GM19468 (cell line): Measurements from ENCODE around the gene HSPG2.

ENCODE experiments used
- ATAC-seq: cut with Tn5 transposase; IDR thresholded peaks from one replicate; pipeline ENCODE4 v1.9.1; 2021; ENCODE audit warnings: mild to moderate bottlenecking, moderate library complexity, moderate number of reproducible peaks; ENCODE audit not compliant: unreplicated experiment; ENCODE audit errors: extremely low read depth

HSPG2 gene

DNA sequence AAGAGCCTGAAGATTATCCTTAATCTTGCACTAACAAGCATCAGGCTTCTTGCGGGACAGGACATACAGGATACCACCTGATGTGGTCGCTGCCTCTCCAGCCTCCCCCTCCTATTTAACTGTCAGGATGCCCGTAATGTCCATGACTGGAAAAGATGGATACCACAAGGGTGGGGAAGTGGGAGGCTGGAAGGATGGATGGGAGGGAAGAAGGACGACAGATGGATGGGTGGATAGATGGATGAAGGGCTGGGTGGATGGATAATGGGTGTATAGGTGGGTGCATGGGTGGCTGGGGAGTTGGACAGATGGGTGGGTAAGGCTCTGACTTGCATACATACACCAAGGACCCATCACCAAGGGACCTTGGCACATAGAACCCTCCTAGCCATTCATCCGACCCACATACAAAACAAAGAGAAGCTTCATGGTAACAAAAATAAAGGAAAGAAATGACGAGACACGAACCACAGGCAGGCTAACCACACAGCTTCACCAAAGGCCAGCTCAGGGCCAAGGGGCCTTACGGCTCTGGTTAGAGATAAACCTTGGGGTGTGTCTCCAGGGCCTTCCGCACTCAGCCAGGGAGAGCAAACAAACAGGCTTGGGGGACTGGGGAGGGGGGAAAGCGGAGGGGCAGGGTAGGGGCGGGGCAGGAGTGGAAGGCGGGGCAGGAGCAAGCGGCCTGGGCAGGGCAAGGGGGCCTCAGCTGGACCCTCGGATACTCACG is 50.5 kb downstream of the HSPG2 start:
- ATAC-seq, result no peak

DNA sequence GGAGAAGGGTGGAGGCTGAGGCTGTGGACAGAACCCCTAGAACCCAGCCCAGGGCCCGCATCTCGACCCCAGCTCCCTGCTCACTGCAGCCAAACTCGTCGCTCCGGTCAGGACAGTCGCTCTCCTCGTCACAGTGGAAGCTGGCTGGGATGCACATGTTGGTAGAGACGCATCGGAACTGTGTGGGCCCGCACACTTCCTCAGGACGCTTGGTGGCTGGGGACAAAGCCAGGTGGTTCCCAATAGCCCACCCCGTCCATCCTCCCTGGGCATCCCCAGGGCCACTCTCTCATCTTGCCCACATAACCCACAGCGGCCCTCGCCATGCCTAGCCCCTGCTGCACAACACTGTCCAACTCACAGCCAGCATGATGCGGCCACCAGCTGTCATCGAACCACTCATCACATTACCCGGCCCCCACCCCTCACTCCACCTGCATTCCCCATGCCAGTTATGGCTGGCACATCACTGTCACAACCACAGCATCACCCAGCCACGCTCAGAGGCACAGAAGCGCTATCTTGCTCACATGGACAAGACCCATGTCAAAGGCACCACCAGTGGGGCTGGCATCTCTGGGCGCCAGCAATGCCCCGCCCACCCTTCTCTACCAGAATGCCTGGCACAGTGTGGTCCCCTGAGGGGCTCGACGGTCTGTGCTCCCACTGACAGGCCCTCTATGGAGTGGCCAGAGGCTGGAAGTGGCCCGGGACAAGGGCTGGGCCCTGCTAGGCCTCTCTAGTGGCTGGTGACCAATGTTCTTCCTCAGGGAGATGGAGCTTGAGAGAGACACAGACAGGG is 51.7 kb downstream of the HSPG2 start:
- no peak for ATAC-seq

DNA sequence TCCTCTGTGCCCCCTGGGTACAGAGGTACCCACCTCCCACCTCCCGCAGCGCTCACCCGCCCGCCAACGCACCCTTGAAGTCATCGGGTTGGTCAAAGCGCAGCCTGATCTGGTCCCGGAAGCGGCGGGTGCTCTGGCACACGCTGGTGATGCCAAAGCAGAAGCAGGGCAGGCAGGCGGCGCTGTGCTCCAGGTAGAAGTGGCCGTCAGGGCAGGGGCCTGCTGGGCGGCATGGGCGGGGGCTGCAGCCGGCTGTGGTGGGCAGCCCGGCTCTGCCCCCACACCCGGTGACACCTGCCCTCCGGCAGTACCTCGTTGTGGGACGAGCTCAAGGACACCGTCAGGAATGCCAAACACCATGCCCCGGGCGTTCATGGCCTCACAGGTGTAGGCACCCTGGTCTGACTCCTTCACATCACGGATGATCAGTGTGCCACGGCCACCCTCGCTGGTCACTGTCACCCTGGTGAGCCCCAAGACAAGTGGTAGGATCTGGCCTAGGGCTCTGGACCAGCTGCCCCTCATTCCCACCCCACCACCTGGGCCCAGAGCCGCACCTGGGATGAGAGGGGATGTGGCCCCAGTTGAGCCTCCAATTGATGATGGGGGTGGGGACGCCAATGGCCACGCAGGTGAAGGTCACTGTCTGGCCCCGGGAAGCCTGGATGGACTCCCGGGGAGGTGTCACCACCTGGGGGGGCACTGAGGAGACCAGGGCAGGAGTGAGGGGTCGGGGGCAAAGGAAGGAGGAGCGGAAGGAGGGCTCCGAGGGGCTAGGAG is 52.5 kb downstream of the HSPG2 start:
- no peak for ATAC-seq

DNA sequence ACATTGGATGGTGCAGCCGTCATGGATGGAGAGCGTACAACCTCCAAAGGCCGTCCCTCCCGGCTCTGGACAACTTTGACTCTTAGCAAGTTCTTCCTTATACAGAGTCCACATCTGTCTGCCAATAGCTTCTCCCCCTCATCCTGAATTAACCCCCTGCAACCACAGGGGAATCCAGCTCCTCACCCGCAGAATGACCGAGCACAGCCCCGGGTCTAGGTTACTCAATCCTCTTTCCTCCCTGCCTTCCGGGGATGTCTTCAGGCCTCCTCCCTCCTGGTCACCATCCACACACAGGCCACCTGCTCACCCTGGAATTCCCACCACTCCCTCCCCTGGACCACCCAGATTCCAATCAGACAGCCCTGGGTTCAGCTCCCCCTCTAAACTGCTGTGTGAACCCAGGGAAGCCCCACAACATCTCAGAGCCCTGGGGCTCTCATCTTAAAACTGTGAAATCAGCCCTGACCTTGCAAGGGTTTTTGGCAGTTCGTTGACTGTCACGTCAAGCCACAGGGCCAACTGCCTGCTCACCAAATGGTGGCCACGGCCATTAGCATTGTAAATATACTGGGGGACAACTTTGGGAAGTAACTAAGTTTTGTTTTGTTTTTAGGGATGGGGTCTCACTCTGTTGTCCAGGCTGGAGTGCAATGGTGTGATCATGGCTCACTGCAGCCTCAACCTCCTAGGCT is 54.2 kb downstream of the HSPG2 start:
- ATAC-seq, result no peak

DNA sequence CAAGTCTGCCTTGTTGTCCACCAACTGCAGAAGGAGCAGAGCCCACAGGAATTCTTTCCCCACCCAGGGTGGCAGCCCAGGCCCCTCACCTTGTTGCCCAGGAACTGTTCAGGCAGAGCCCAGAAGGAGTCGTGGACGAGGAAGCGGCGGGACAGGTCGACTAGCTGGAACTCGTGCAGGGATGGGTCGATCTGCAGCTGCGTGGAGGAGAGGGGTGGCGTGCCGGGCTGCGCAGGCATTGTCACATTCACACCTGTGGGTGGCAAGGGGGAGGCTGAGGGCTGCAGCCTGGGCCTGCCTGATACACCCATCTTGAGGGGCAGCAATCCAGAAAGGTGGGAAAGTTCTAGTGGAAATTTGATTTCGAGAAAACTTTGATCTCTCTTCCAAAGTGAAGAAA is 55.9 kb downstream of the HSPG2 start:
- ATAC-seq, result no peak

DNA sequence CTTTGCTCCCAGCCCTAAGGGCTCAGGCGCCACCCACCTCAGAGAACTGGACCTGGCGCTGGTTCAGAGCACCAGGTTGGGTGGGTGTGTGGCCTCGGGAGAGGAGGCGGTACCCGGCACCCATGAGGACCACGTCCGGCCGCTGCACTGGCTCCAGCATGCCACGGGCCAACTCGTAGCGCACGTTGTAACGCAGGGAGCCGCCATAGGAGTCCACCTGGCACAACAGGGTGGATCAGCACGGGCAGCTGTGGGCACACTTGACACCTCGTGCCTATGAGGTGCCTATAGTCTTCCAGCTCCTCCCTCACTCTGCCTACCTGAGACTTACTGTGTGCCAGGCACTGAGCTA is 56.5 kb downstream of the HSPG2 start:
- ATAC-seq, result no peak

DNA sequence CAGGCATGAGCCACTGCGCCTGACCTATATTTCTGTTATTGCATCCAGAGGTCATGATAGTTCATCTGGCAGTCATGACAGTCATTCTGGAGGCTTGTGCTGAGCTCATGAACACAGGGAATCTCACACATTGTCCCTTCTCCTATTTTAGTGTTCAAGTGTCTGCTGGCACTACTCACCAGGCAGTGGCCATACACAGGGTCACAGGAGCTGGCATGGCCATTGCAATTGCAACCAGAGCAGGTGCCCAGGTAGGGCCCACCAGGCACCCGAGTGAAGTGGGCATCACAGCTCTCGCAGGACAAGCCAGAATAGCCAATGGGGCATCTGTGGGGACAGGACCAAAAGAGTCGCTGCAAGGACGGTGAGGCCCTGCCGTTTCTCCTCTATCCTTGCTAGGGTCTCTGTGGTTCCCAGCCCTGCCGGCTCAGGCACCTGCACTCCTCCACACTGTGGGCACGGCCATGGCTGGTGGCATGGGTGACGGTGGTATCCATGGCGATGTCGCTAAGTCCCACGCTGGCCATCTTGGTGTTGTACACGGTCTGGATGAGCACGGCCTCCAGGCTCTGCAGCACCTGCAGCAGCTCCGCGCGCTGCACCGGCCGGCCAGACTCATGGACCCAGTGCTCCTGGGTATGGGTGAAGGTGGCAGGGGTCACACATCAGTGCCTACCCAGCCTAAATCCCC is 57.0 kb downstream of the HSPG2 start:
- ATAC-seq, result no peak

DNA sequence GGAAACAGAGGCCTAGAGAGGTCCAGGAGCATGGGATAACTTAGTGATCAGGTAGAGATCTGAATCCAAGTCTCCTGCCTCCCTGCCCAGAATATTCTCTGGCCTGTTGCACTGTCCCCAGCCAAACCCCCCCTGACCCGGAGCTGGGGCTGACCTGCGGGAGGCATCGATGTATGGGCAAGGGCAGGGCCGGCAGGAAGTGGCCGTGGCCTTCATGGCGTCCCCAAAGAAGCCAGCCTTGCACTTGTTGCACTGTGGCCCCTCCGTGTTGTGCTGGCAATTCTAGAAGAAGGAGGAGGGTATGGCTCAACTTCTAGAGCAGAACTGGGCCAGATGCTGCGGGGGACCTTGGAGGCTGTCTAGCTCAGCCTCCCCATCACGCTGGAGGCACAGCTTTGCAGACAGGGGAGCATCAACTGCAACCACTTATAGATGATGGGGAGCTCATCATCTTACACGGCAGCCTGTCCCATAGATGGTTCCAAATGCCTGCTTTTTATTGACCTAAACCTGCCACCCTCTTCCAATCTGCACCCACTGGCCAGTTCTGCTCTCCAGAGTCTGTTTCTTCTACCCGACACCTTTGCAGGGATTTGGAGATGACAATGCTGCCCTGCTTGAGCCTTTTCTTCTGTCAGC is 58.2 kb downstream of the HSPG2 start:
- ATAC-seq, result no peak

DNA sequence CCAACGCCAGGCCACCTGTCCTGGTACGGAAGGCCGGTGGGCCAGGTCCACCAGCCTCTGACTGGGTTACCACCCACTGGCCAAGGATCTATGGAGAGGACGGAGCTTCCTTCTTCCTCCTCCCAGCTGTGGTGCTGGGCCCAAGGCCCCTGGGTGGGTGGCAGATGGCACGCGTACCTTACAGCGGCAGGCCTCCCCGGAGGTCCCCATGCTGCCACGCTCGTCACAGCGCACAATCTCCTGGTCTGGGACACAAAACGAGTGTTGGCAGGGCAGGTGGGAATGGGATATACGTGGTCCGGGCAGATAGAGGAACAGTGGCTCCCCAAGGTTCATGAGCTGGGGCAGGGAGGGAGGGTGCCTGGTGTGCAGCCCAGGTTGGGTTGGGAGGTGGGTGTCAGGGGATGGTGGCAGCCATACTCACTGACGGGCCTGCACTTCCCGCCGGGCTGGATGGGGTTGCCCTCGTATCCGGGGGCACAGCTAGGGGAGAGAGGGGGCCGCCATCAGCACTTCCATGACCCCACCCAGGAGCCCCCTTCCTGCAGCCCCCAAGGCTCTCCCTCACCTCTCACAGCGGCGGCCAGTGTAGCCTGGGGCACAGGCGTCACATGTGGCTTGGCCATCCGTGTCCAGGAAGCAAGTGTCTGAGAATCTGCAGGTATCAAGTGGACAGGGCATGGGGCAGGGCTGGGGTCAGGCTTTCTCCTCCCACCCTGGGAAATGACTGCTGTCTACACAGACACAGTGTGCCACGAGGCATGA is 58.9 kb downstream of the HSPG2 start:
- ATAC-seq, result no peak

DNA sequence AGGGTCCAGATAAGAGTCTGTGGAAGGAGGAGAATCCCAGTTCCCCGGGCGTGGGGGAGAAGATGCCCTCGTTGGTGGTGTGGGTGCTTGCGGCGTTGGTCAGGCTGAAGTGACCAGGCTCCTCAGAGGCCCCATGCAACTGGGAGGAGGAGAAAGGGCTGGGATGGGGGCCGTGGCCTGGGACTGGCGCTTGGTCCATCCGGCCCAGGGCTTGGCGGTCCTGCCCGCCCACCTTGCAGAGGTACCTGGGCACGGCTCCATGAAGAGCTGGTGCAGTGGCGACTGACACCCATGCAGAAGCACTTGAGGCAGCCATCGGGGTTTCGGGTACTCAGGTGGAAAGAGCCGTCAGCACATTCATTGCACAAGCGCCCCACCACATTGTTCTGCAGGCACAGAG is 60.8 kb downstream of the HSPG2 start:
- no peak for ATAC-seq

DNA sequence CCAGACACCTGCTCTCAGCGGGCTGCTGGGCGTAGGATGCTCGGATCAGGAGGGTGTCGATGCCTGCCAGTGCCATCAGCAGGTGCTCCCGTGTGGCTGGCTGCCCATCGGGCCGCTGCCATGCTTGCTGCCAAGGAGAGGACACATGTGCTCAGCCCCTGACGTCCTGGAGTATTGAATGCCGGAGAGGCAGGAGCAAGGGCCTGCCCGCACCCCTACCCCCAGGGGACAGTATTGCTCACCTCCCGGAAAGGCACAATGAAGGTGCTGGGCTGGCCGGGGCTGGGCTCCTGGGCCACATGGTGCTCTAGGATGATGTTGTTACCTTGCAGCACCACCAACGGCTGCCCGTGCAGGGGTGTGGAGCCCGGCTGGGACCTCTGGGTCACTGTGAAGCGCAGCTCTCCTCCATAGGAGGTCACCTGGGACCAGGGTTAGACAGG is 61.5 kb downstream of the HSPG2 start:
- ATAC-seq, result no peak

DNA sequence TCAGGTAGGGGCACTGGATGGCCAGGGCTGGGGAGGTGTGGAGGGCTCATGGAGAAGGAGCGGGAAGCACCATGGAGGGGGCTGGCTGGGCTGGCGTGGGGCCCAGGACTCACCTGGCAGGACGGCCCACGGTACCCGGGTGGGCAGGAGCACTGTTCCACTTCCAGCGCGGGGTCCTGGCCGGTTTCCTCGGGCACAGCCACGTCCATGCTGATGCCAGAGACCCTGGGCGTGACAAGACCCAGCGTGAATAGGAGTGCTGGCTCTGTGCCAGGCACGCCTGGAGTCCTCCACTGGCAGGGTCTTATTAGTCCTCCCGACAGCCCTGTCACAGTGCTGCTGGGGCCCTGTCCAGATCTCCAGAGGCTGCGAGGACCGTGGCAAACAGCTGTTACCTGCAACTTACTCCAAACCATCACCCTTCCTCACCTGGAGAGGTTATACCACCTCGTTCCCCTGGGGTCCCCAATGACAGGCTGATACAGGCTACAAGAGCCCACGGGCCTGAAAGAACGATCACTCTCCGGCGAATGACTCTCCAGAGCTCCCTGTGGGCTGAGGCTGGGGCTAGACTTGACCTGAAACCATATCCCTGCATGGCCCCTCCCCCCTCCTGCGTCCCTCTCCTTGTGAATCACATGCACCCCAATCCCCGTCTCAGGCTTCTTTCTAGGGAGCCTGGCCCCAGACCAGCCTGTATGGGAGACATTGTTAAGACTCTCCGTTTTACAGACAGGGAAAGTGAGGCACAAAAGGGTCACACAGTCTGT is 62.1 kb downstream of the HSPG2 start:
- no peak for ATAC-seq

DNA sequence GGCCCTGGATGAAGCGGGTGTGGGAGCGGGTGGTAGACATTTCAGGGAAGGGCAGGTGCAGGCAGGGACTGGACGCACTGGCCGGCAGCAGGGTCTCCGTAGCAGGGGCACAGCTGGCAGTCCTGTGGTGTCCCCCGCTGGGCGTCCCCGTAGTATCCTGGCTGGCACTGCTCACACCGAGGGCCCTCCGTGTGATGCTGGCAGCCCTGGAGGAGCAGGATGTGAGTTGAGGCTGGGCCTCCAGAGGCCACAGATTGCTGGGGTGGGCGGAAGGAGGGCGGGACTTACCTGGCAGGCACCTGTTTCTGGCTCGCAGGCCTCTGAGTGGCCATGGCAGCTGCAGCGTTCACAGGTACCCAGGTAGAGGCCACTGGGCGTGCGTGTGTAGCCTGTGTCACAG is 62.8 kb downstream of the HSPG2 start:
- no peak for ATAC-seq

DNA sequence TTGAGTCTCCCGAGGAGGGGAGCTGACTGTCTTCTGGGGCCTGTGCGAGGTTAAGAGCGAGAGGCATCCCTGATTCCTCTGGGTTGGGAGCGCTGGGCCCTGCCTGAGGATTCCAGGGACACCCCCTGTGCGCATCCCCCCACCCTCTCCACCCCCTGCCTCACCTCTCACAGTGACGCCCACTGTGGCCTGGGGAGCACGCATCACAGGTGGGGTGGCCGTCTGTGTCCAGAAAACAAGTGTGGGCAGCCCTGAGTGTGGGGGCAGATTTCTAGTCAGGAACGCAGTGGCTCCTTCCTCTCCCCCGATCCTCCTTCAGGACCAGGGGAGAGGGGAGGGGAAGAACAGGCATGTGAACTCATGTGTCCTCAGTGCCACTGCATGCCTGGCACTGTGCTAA is 63.3 kb downstream of the HSPG2 start:
- no peak for ATAC-seq

DNA sequence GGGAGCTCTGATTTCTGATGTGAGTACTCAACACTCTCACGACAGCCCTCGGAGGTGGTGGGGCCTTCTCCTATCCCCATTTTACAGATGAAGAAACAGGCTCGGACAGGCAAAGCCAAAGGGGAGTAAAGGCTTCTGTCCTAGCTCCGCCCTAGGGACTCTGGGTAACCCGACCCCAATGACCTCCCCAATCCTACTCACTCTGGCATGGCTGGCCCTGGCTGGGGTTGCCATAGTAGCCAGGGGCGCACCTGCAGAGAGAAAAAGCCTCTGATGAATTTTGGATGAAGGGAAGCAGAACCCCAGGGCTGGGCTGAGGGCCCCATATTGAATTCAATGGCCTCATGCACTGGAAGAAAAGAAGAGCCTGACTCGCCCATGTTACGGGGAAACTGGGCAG is 63.9 kb downstream of the HSPG2 start:
- ATAC-seq, result no peak

DNA sequence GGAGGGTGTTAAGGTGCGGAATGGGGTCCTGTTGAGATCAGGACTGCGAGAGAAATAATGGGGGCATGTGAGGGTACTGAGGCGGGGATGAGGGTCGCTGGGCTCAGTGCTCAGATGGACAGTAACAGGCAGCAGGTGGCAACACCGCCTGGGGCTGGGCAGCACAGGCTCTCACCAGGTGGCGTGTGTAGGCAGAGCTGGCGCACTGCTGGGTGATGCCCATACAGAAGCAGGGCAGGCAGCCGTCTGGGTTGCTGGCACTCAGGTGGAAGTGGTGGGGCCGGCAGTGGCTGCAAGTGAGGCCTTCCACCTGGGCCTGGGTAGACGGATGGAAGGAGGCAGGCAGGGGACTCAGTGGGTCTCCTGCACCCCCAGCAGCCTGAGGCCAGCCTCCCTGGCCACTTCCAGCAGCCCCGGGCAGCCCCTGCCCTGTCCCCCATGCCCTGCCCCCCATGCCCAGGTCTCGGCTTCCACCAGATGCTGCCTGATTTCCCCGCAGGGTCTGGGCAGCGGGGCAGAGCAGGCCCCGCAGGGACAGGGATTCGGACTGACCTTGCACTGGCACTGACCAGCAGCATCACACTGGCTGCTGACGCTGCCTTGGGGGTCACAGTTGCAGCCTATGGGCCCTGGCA is 64.5 kb downstream of the HSPG2 start:
- no peak for ATAC-seq

DNA sequence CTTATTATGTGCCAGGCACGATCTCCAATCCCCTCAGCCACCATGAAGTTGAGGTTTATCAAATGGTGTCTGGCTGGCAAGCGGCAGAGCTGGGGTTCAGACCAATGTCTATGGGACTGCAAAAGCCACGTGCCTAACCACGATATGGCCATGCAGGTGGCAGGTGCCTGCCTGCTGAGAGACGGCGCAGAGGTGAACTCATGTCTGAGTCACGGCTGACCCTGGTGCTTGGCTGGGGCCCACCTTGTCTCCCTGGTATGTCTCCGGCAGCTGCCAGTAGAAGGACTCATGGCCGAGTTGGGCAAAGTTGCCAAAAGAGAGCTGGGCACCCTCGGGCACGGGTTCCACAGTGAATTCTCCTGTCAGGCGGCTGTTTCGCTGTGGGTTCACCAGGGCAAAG is 65.2 kb downstream of the HSPG2 start:
- no peak for ATAC-seq

DNA sequence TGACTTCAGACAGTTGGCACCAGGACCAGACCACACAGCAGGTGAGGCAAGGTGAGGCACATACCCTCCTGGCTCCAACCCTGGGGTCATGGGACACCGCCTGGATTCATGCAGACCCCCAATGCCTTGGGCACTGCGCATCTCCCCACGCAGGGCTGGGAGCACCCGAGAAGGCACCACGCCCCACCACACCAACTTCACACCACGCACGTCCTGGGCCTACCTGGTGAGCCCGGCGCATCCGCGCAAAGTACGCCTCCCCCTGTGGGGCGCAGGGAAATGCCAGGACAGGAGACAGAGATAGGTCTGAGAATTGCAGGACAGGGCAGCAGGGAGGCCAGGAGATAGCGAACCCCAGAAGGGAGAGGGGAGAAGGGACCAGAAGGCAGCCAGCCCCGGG is 66.5 kb downstream of the HSPG2 start:
- no peak for ATAC-seq
